ENCODE data around the gene AP2M1.
"Not testable (repeated sequence)": the region's sequence is repeated elsewhere in the genome, so short reads cannot be mapped to it uniquely, and the experiment has no call there.

The AP2M1 gene

DNA sequence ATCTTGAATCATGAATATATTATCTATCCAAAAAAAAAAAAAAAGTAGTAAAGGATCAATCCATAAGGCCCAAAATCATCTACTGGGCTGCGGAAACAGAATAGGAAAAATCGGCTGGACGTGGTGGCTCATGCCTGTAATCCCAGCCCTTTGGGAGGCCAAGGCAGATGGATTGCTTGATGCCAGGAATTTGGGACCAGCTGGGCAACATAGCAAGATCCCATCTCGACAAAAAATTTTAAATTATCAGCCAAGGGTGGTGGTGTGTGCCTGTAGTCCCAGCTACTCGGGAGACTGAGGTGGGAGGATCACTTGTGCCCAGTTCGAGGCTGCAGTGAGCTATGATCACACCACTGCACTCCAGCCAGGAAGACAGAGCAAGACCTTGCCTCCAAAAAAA lies 25.5 kb upstream of the AP2M1 start:
- no peak for TF ChIP-seq EZH2phosphoT487 (IDR thresholded peaks at IDR 0.05; ENCODE audit: borderline replicate concordance)
- TF ChIP-seq, protein P1, sequence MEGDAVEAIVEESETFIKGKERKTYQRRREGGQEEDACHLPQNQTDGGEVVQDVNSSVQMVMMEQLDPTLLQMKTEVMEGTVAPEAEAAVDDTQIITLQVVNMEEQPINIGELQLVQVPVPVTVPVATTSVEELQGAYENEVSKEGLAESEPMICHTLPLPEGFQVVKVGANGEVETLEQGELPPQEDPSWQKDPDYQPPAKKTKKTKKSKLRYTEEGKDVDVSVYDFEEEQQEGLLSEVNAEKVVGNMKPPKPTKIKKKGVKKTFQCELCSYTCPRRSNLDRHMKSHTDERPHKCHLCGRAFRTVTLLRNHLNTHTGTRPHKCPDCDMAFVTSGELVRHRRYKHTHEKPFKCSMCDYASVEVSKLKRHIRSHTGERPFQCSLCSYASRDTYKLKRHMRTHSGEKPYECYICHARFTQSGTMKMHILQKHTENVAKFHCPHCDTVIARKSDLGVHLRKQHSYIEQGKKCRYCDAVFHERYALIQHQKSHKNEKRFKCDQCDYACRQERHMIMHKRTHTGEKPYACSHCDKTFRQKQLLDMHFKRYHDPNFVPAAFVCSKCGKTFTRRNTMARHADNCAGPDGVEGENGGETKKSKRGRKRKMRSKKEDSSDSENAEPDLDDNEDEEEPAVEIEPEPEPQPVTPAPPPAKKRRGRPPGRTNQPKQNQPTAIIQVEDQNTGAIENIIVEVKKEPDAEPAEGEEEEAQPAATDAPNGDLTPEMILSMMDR (conservative IDR thresholded peaks at IDR 0.05; ENCODE audit: low read length): no peak
- H2AFZ ChIP-seq (ENCODE audit: low read length): no peak overlapping the region

DNA sequence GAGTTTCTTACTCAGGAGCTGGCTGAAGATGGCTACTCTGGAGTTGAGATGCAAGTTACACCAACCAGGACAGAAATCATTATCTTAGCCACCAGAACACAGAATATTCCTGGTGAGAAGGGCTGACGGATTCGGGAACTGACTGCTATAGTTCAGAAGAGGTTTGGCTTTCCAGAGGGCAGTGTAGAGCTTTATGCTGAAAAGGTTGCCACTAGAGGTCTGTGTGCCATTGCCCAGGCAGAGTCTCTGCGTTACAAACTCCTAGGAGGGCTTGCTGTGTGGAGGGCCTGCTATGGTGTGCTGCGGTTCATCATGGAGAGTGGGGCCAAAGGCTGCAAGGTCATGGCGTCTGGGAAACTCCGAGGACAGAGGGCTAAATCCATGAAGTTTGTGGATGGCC lies 24.9 kb upstream of the AP2M1 start:
- H3K9me2 ChIP-seq (replicated peaks; ENCODE audit: low read depth, low read length); H3K4me2 ChIP-seq (ENCODE audit: low read depth, low read length, poor library complexity, severe bottlenecking); H3K4me1 ChIP-seq (ENCODE audit: insufficient read depth, low read length, poor library complexity, severe bottlenecking); H3F3A ChIP-seq (ENCODE audit: low read depth); H4K20me1 ChIP-seq (ENCODE audit: insufficient read depth, low read length, poor library complexity, severe bottlenecking); H3K9ac ChIP-seq (ENCODE audit: low read depth, low read length, poor library complexity, severe bottlenecking); H3K79me2 ChIP-seq (ENCODE audit: insufficient read depth, low read length); H3K9me3 ChIP-seq (ENCODE audit: insufficient read depth, low read depth, low read length); H3K27me3 ChIP-seq (ENCODE audit: insufficient read depth, low read length, poor library complexity, severe bottlenecking); H2AFZ ChIP-seq (ENCODE audit: low read length); H3K4me3 ChIP-seq (ENCODE audit: low read length, poor library complexity, severe bottlenecking): not testable (repeated sequence)
- TF ChIP-seq, protein P1 (conservative IDR thresholded peaks at IDR 0.05; ENCODE audit: low read length): peak; percentile 25; the same call in 1 of the 2 replicates
- peaks cover 15% of the 10 kb centered on the region; the same call in 1 of the 2 replicates for H3K36me3 ChIP-seq (ENCODE audit: insufficient read depth, low read length)

More for the DNA sequence above, 25.5 kb upstream of the AP2M1 start:
- Histone ChIP-seq H3F3A (ENCODE audit: low read depth) (peaks cover under 1% of the 10 kb centered on the region), H3K79me2 (ENCODE audit: insufficient read depth, low read length) (no peaks in the 10 kb centered on the region), H3K4me1 (ENCODE audit: insufficient read depth, low read length, poor library complexity, severe bottlenecking) (peaks cover under 1% of the 10 kb centered on the region), H3K36me3 (ENCODE audit: insufficient read depth, low read length) (peaks cover 20% of the 10 kb centered on the region; the same call in 1 of the 2 replicates), H3K4me2 (ENCODE audit: low read depth, low read length, poor library complexity, severe bottlenecking) (no peak overlapping the region), H3K27me3 (ENCODE audit: insufficient read depth, low read length, poor library complexity, severe bottlenecking) (no peaks in the 10 kb centered on the region), H3K9me3 (ENCODE audit: insufficient read depth, low read depth, low read length) (no peaks in the 10 kb centered on the region), H4K20me1 (ENCODE audit: insufficient read depth, low read length, poor library complexity, severe bottlenecking) (no peaks in the 10 kb centered on the region), H3K9ac (ENCODE audit: low read depth, low read length, poor library complexity, severe bottlenecking) (no peak overlapping the region), H3K9me2 (replicated peaks; ENCODE audit: low read depth, low read length) (no peaks in the 10 kb centered on the region), H3K4me3 (ENCODE audit: low read length, poor library complexity, severe bottlenecking) (no peak overlapping the region)

DNA sequence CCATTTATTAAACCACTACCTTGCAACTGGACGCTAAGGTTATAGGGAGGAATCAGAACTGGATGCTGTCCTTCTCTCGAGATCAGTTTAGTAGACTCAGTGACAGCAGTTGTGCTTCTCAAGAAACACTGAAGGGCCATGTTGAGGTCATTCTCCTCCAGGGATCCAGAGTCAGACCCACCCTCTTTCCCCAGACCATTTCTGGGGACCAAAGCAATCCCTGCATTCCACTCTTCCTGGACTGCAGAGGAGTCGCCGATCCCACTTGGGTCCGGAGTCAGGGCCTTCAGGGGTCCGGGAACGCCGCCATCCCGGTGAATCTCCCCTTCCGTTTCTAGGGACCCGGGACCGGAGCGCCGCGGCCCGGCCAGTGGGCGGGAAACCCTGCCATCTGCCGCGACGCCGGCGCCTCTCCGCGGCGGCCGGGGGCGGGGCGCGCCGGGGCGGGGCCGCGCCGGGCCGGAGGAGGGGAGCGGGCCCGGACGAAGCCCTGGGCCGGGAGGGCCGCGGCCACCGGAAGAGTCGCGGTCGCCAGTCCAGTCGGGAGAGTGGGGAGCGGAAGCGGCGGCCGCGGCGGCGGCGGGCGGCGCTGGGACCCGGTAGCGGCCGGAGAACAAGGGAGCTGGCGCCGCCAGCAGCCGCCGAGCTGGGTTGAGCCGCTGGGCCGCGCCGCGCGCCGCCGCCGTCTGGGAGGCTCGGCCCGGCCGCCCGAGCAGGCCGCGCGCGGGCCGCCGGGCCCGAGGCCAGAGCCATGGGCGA lies 19.6 kb upstream of the AP2M1 start, which contains the start of gene DVL3:
DVL3 (plus strand) TSS at position 493 of the 759 bp plus-strand sequence; CDS start at position 752, 259 bp downstream.
- Histone ChIP-seq H3K9ac (ENCODE audit: low read depth, low read length, poor library complexity, severe bottlenecking) (peak within 1 kb of the TSS; percentile 87), H3K4me1 (ENCODE audit: insufficient read depth, low read length, poor library complexity, severe bottlenecking) (peaks cover 28% of the 10 kb centered on the region), H3F3A (ENCODE audit: low read depth) (peaks cover 10% of the 10 kb centered on the region), H3K79me2 (ENCODE audit: insufficient read depth, low read length) (peaks cover 38% of the 10 kb centered on the region), H2AFZ (ENCODE audit: low read length) (peak within 1 kb of the TSS; percentile 93), H3K4me2 (ENCODE audit: low read depth, low read length, poor library complexity, severe bottlenecking) (peak within 1 kb of the TSS; percentile 96), H3K9me3 (ENCODE audit: insufficient read depth, low read depth, low read length) (no peaks in the 10 kb centered on the region), H3K36me3 (ENCODE audit: insufficient read depth, low read length) (no peaks in the 10 kb centered on the region), H4K20me1 (ENCODE audit: insufficient read depth, low read length, poor library complexity, severe bottlenecking) (peaks cover 23% of the 10 kb centered on the region), H3K9me2 (replicated peaks; ENCODE audit: low read depth, low read length) (no peaks in the 10 kb centered on the region), H3K27me3 (ENCODE audit: insufficient read depth, low read length, poor library complexity, severe bottlenecking) (no peaks in the 10 kb centered on the region), H3K4me3 (ENCODE audit: low read length, poor library complexity, severe bottlenecking) (peak within 1 kb of the TSS; percentile 83)
- no peak for TF ChIP-seq EZH2phosphoT487 (IDR thresholded peaks at IDR 0.05; ENCODE audit: borderline replicate concordance)
- TF ChIP-seq, protein P1 (conservative IDR thresholded peaks at IDR 0.05; ENCODE audit: low read length): no peak
